Small intestine (tissue), 7 donors: Measurements from ENCODE around the gene IL16. TPM values are rescaled to one million over a fixed set of nuclear protein-coding genes. Genes with fewer than 3 reads are reported as not detected.
"Not testable (repeated sequence)": the region's sequence is repeated elsewhere in the genome, so short reads cannot be mapped to it uniquely, and the experiment has no call there.

Source experiments
- DNase-seq, 2 donors: peaks; one replicate each; pipeline versions ENCODE4 v3.0.0 to v3.0.0-alpha.2; 2013
- FAIRE-seq: peaks from 2 replicates; lab custom pipeline; 2012; peaks lifted over from hg19 to GRCh38; lab: Jason Lieb, UNC
- H3K27ac ChIP-seq, 3 donors: one replicate each; pipeline ENCODE4 v1.5.1; 2013; ENCODE audit warnings: low read length in 2 of 3, mild to moderate bottlenecking in 2 of 3, control low read depth in 1 of 3, inconsistent platforms in 1 of 3, low read depth in 1 of 3, moderate library complexity in 1 of 3
- H3K27me3 ChIP-seq, 3 donors: one replicate each; pipeline ENCODE4 v1.6.1; 2013; ENCODE audit warnings: low read length in 3 of 3, inconsistent platforms in 1 of 3; ENCODE audit not compliant: control insufficient read depth in 3 of 3, insufficient read depth in 3 of 3
- H3K36me3 ChIP-seq, 3 donors: one replicate each; pipeline ENCODE4 v1.6.1; 2013; ENCODE audit warnings: low read length in 3 of 3, inconsistent platforms in 1 of 3, low read depth in 1 of 3, mild to moderate bottlenecking in 1 of 3, moderate library complexity in 1 of 3; ENCODE audit not compliant: control insufficient read depth in 3 of 3, insufficient read depth in 2 of 3
- H3K4me1 ChIP-seq, 3 donors: one replicate each; pipeline ENCODE4 v1.6.1; 2013; ENCODE audit warnings: low read length in 2 of 3, inconsistent platforms in 1 of 3, low read depth in 1 of 3, mild to moderate bottlenecking in 1 of 3, moderate library complexity in 1 of 3; ENCODE audit not compliant: control insufficient read depth in 3 of 3, insufficient read depth in 2 of 3
- H3K4me3 ChIP-seq, 3 donors: one replicate each; pipeline ENCODE4 v1.5.1; 2013; ENCODE audit warnings: low read length in 3 of 3, control low read depth in 1 of 3, inconsistent platforms in 1 of 3, low read depth in 1 of 3, mild to moderate bottlenecking in 1 of 3, moderate library complexity in 1 of 3
- H3K9me3 ChIP-seq, 2 donors: one replicate each; pipeline ENCODE4 v1.6.1; 2013; ENCODE audit warnings: low read depth in 1 of 2, low read length in 1 of 2; ENCODE audit not compliant: control insufficient read depth in 2 of 2, insufficient read depth in 1 of 2
- WGBS, 3 donors: extraction: QIAGEN DNeasy Blood & Tissue Kit; methylation state at CpG; one replicate each; pipeline ENCODE4 v1.1.7; 2013; 5-methylcytosine and 5-hydroxymethylcytosine counted together
- polyA plus RNA-seq, 4 donors: library from polyadenylated mRNA; stranded (reverse) in 3 of 4; unstranded in 1 of 4; fragments of 200-250 nt in 3 of 4; fragments of 120-200 nt in 1 of 4; gene quantifications; one replicate each; pipeline versions ENCODE4 v1.2.1 to v1.2.3, GENCODE V29; 2013
- donor health status: healthy with polysubstance abuse.
- donor health status: control.
- donor health status: control.
- donor health status: Bipolar disorder and iron deficiency.
- donor health status: healthy.

IL16 gene
- polyA plus RNA-seq, 4 donors = 1.8 to 9.7 (median 7.9) TPM

GRCh38 chr15:81338170-81339007, 141.7 kb downstream of the IL16 start:
- Histone ChIP-seq H3K27ac (no peak overlapping the region), H3K27me3 (no peaks in the 10 kb centered on the region), H3K9me3 (no peaks in the 10 kb centered on the region), H3K4me3 (no peak overlapping the region), H3K4me1 (peaks cover 0 to 18% (median 0%) of the 10 kb centered on the region in 3 donors), H3K36me3 (no peaks in the 10 kb centered on the region)
- FAIRE-seq (no peak), DNase-seq (no peak)
- 45 to 71% (median 57%) methylated on average over 8 of the region's 8 CpGs for WGBS, 3 donors

- Histone ChIP-seq H3K4me1 (peaks cover 0 to 13% (median 0%) of the 10 kb centered on the region in 3 donors), H3K36me3 (peaks cover 0 to 2% (median 0%) of the 10 kb centered on the region in 3 donors), H3K9me3 (no peaks in the 10 kb centered on the region), H3K4me3 (no peak overlapping the region), H3K27ac (no peak overlapping the region), H3K27me3 (no peaks in the 10 kb centered on the region)
- WGBS, 3 donors = 84% methylated on average over 5 of the region's 5 CpGs
- DNase-seq = no peak
- no peak for FAIRE-seq
These were observed 142.6 kb downstream of the IL16 start for GRCh38 chr15:81339321-81339720.

GRCh38 chr15:81339851-81340250, 143.2 kb downstream of the IL16 start:
- no peak overlapping the region for H3K27ac ChIP-seq
- H3K4me1 ChIP-seq = peaks cover 0 to 8% (median 0%) of the 10 kb centered on the region in 3 donors
- FAIRE-seq (no peak), DNase-seq (no peak)
- peaks cover 0 to 2% (median 0%) of the 10 kb centered on the region in 3 donors for H3K36me3 ChIP-seq
- no peaks in the 10 kb centered on the region for H3K27me3 ChIP-seq
- 70 to 82% (median 81%) methylated on average over 4 of the region's 4 CpGs for WGBS, 3 donors
- H3K9me3 ChIP-seq = no peaks in the 10 kb centered on the region
- no peak overlapping the region for H3K4me3 ChIP-seq

GRCh38 chr15:81341351-81341750, 144.7 kb downstream of the IL16 start:
- FAIRE-seq = no peak
- DNase-seq = no peak
- H3K4me1 ChIP-seq = no peaks in the 10 kb centered on the region
- H3K27ac ChIP-seq = no peak overlapping the region
- no peaks in the 10 kb centered on the region for H3K9me3 ChIP-seq
- no peak overlapping the region for H3K4me3 ChIP-seq
- WGBS, 3 donors = 91 to 93% (median 91%) methylated on average over 4 of the region's 4 CpGs
- H3K36me3 ChIP-seq = peaks cover 0 to 2% (median 0%) of the 10 kb centered on the region in 3 donors
- no peaks in the 10 kb centered on the region for H3K27me3 ChIP-seq

- no peak overlapping the region for H3K27ac ChIP-seq
- no peaks in the 10 kb centered on the region for H3K4me1 ChIP-seq
- peaks cover 0 to 2% (median 0%) of the 10 kb centered on the region in 3 donors for H3K36me3 ChIP-seq
- 88 to 94% (median 93%) methylated on average over 4 of the region's 4 CpGs for WGBS, 3 donors
- FAIRE-seq (no peak), DNase-seq (no peak)
- no peaks in the 10 kb centered on the region for H3K9me3 ChIP-seq
- no peak overlapping the region for H3K4me3 ChIP-seq
- no peaks in the 10 kb centered on the region for H3K27me3 ChIP-seq
These were observed 146.7 kb downstream of the IL16 start for GRCh38 chr15:81343371-81343770.

- FAIRE-seq = no peak
- 37 to 43% (median 42%) methylated on average over 2 of the region's 2 CpGs for WGBS, 3 donors
These were observed 149.9 kb downstream of the IL16 start for GRCh38 chr15:81346611-81347010.

GRCh38 chr15:81347910-81348309, 151.2 kb downstream of the IL16 start:
- Histone ChIP-seq H3K4me3 (no peak overlapping the region), H3K36me3 (peaks cover 0 to 2% (median 0%) of the 10 kb centered on the region in 3 donors), H3K4me1 (no peaks in the 10 kb centered on the region), H3K9me3 (no peaks in the 10 kb centered on the region), H3K27me3 (no peaks in the 10 kb centered on the region), H3K27ac (no peak overlapping the region)
- 85 to 89% (median 87%) methylated on average over 4 of the region's 4 CpGs for WGBS, 3 donors
- DNase-seq = no peak
- FAIRE-seq = no peak

More at GRCh38 chr15:81346611-81347010, 149.9 kb downstream of the IL16 start:
- Histone ChIP-seq H3K9me3 (no peaks in the 10 kb centered on the region), H3K27ac (no peak overlapping the region), H3K27me3 (no peaks in the 10 kb centered on the region), H3K4me3 (no peak overlapping the region), H3K4me1 (no peaks in the 10 kb centered on the region), H3K36me3 (peaks cover 0 to 2% (median 0%) of the 10 kb centered on the region in 3 donors)
- DNase-seq = no peak

GRCh38 chr15:81348691-81349090, 152.0 kb downstream of the IL16 start:
- not testable (repeated sequence) for H3K27me3 ChIP-seq, H3K9me3 ChIP-seq, DNase-seq, H3K4me1 ChIP-seq, FAIRE-seq, H3K27ac ChIP-seq, H3K4me3 ChIP-seq, H3K36me3 ChIP-seq
- 89 to 90% (median 90%) methylated on average over 10 to 11 of the region's 11 CpGs for WGBS, 3 donors
